Keratinocyte (primary cell): ENCODE measurements around the gene GAB2.

Source experiments
- EZH2 ChIP-seq: IDR thresholded peaks from one replicate; pipeline ENCODE4 v1.6.1; 2012; ENCODE audit warnings: inconsistent platforms, mild to moderate bottlenecking, low read length, moderate library complexity
- TF ChIP-seq, protein P1 (sequence below), 3 experiments: IDR thresholded peaks in 1 of 3; conservative IDR thresholded peaks in 1 of 3; optimal IDR thresholded peaks in 1 of 3; 2 replicates in 2 of 3; 3 replicates in 1 of 3; pipeline versions ENCODE3 to v1.5.1; 2011; ENCODE audit warnings: low read length in 3 of 3, mild to moderate bottlenecking in 3 of 3, moderate library complexity in 2 of 3, control low read depth in 1 of 3, inconsistent platforms in 1 of 3; ENCODE audit not compliant: insufficient read depth in 2 of 3; ENCODE audit errors: extremely low read depth in 1 of 3

DNA sequence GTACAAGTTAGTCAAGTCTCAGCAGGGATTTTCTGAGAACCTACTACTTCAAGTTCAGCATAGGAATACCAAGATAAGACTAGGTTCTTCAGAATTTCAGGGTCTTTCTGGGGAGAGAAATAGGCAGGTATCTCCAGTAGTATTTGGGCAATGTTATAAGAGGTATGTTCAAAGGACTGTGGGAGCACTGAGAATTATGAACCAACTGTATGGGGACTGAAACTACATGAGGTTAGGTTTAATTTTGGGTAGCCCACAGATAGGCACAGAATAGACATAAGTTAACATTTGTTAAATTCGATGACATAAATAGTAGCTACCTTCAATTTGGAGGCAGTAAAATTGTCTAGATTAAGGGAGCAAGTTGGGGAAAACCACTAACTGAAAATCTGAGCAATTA, 9.2 kb upstream of the GAB2 start:
- TF ChIP-seq, protein P1, sequence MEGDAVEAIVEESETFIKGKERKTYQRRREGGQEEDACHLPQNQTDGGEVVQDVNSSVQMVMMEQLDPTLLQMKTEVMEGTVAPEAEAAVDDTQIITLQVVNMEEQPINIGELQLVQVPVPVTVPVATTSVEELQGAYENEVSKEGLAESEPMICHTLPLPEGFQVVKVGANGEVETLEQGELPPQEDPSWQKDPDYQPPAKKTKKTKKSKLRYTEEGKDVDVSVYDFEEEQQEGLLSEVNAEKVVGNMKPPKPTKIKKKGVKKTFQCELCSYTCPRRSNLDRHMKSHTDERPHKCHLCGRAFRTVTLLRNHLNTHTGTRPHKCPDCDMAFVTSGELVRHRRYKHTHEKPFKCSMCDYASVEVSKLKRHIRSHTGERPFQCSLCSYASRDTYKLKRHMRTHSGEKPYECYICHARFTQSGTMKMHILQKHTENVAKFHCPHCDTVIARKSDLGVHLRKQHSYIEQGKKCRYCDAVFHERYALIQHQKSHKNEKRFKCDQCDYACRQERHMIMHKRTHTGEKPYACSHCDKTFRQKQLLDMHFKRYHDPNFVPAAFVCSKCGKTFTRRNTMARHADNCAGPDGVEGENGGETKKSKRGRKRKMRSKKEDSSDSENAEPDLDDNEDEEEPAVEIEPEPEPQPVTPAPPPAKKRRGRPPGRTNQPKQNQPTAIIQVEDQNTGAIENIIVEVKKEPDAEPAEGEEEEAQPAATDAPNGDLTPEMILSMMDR (optimal IDR thresholded peaks at IDR 0.05 in 1 of 3, IDR thresholded peaks at IDR 0.05 in 1 of 3, conservative IDR thresholded peaks at IDR 0.05 in 1 of 3; ENCODE audit: extremely low read depth in 1 of 3, insufficient read depth in 2 of 3, low read length in 3 of 3): no peak
- no peak for TF ChIP-seq EZH2
